ENCODE data around the gene LCAT. TPM values are rescaled to one million over a fixed set of nuclear protein-coding genes. Genes with fewer than 3 reads are reported as not detected.

Gene LCAT
- total RNA-seq, 1 donor from 2014 or later: 1.6 TPM

- Histone ChIP-seq H3K27me3 (ENCODE audit: control insufficient read depth, insufficient read depth, low read length) (no peaks in the 10 kb centered on the region), H3K36me3 (ENCODE audit: control insufficient read depth, insufficient read depth, low read length) (peaks cover 5% of the 10 kb centered on the region), H3K4me3 (ENCODE audit: low read depth, low read length) (no peak overlapping the region)
- FAIRE-seq (no peak), DNase-seq (ENCODE audit: low read depth) (no peak)
- TF ChIP-seq, protein P1, sequence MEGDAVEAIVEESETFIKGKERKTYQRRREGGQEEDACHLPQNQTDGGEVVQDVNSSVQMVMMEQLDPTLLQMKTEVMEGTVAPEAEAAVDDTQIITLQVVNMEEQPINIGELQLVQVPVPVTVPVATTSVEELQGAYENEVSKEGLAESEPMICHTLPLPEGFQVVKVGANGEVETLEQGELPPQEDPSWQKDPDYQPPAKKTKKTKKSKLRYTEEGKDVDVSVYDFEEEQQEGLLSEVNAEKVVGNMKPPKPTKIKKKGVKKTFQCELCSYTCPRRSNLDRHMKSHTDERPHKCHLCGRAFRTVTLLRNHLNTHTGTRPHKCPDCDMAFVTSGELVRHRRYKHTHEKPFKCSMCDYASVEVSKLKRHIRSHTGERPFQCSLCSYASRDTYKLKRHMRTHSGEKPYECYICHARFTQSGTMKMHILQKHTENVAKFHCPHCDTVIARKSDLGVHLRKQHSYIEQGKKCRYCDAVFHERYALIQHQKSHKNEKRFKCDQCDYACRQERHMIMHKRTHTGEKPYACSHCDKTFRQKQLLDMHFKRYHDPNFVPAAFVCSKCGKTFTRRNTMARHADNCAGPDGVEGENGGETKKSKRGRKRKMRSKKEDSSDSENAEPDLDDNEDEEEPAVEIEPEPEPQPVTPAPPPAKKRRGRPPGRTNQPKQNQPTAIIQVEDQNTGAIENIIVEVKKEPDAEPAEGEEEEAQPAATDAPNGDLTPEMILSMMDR (IDR thresholded peaks at IDR 0.05; ENCODE audit: insufficient read depth, low read length, severe bottlenecking): no peak
These were observed 10.1 kb downstream of the LCAT start for GRCh38 chr16:67933805-67934204.

DNA sequence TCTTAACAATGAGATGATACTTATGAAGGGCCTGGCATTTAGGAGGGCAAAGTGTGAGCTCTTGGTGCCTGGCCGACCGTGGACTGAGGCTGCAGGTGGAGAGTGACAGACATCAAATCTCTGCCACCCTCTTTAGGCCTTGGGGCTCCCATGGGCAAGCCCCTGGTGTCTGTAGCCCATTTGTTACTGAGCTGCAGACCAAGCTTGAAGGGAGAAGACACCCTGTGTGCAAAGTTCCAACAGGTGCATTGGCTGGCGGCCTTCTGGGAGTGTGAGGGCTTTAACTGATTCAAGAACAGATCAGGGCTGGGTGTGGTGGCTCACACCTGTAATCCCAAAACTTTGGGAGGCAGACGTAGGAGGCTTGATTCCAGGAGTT, 11.5 kb downstream of the LCAT start:
- Histone ChIP-seq H3K4me3 (ENCODE audit: low read depth, low read length) (no peak overlapping the region), H3K27me3 (ENCODE audit: control insufficient read depth, insufficient read depth, low read length) (no peaks in the 10 kb centered on the region), H3K36me3 (ENCODE audit: control insufficient read depth, insufficient read depth, low read length) (peaks cover 10% of the 10 kb centered on the region)
- TF ChIP-seq, protein P1 (IDR thresholded peaks at IDR 0.05; ENCODE audit: insufficient read depth, low read length, severe bottlenecking): no peak
- no peak for FAIRE-seq
- no peak for DNase-seq (ENCODE audit: low read depth)

DNA sequence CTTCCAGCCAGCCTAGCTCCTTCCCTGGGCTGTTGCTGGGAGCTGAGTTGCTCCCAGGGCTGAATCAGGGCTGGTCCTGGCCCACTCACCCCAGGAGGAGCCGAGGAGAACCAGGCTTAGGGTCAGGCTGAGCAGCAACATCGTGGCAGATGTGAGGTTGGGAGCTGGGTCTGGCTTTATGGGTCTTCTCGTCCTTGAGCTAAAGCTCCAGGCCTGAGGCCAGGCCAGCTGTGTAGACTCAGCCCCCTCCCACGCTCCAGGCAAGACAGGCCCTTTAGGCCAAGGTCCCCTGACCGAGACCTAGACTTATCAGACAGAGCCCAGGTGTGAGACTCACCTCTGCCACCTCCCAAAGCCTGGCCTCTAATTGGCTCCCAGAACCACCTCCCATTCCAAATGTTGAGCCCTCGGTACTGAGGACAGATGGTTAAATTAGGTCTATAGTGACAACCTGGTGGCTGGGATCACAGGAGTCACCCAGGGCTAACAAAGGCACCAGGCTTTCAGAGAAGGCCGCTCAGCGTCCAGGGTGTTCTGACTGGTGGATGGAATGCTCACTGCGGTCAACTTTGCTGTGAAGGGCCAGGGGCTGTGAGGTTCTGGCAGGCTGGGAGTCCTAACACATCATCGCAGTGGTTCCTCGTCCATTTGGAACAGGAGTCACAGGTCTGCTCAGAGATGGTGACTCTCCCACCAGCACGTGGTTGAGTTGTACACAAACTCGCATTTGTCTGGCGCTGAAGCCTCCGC, 12.0 kb downstream of the LCAT start, which contains the start of gene CTRL:
CTRL (minus strand) TSS at position 151 of the 750 bp plus-strand sequence; CDS start at position 141, 10 bp downstream.
- H3K27me3 ChIP-seq (ENCODE audit: control insufficient read depth, insufficient read depth, low read length): no peaks in the 10 kb centered on the region
- TF ChIP-seq, protein P1 (IDR thresholded peaks at IDR 0.05; ENCODE audit: insufficient read depth, low read length, severe bottlenecking): no peak
- no peak for FAIRE-seq
- H3K4me3 ChIP-seq (ENCODE audit: low read depth, low read length): no peak within 1 kb of the TSS
- peaks cover 13% of the 10 kb centered on the region for H3K36me3 ChIP-seq (ENCODE audit: control insufficient read depth, insufficient read depth, low read length)
- DNase-seq (ENCODE audit: low read depth): no peak

DNA sequence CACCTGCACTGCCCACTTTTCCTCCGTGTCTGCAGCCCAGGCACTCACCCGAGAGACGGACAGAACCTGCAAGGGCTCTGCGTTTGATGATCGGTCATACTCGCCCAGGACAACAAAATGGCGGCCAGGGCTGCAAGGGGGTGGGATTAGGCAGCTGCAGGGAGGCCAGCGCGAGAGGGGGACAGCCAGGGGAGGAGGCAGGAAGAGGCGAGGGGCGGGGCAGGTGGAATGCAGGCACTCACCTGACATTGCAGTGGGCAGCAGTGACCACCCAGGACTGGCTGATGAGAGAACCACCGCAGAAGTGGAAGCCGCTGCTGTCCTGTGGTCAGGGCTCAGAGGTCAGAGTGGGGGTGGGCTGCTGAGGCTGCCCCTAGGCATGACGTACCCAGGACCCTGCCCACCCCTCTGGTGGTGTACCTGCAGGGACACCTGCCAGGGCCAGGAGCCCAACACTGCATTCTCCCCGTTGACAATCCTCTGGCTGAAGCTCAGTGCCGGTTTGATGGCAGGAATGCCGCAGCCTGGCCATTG, 13.2 kb downstream of the LCAT start:
- H3K36me3 ChIP-seq (ENCODE audit: control insufficient read depth, insufficient read depth, low read length): peaks cover 13% of the 10 kb centered on the region
- no peak for DNase-seq (ENCODE audit: low read depth)
- H3K27me3 ChIP-seq (ENCODE audit: control insufficient read depth, insufficient read depth, low read length): no peaks in the 10 kb centered on the region
- no peak for FAIRE-seq
- TF ChIP-seq, protein P1 (IDR thresholded peaks at IDR 0.05; ENCODE audit: insufficient read depth, low read length, severe bottlenecking): no peak
- no peak overlapping the region for H3K4me3 ChIP-seq (ENCODE audit: low read depth, low read length)

DNA sequence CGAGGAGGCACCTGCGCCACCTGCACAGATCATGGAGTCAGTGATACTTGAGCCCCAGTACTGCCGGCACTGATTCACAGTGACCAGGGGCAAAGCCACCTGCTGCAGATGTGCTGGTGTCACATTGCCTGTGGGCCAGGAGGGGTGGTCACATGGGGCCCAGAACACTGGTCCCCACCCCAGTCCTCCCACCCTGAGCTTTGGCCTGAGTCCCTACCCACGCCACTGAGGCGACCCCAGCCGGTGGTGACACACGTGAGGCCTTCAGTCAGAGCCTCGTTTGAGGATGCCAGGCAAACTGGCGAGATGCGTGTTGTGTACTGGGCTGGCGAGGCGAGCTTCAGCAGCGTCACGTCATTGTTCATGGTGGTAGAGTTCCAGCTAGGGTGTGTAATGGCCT, 13.7 kb downstream of the LCAT start:
- Histone ChIP-seq H3K4me3 (ENCODE audit: low read depth, low read length) (no peak overlapping the region), H3K36me3 (ENCODE audit: control insufficient read depth, insufficient read depth, low read length) (peaks cover 13% of the 10 kb centered on the region), H3K27me3 (ENCODE audit: control insufficient read depth, insufficient read depth, low read length) (no peaks in the 10 kb centered on the region)
- DNase-seq (ENCODE audit: low read depth) (no peak), FAIRE-seq (no peak)
- TF ChIP-seq, protein P1 (IDR thresholded peaks at IDR 0.05; ENCODE audit: insufficient read depth, low read length, severe bottlenecking): no peak
